RWPE2 (cell line): ENCODE results near the gene FAM3B.

ENCODE experiments used
- ATAC-seq: fragments of 200-7000 bp; cut with Tn5 transposase; 3 replicates; pipeline ENCODE4 v1.9.1; 2021; ENCODE audit warnings: low read depth
- DNase-seq: peaks from one replicate; pipeline ENCODE4 v3.0.0-alpha.2; 2020; ENCODE audit warnings: low spot score
- H3K27ac ChIP-seq: fragments of 450-650 bp; 2 replicates; pipeline ENCODE4 v1.5.1; 2017; ENCODE audit warnings: mild to moderate bottlenecking; ENCODE audit not compliant: poor library complexity, severe bottlenecking
- H3K27me3 ChIP-seq: fragments of 250-450 bp; sonication (Bioruptor Pico); 2 replicates; pipeline ENCODE4 v1.5.1; 2021; ENCODE audit warnings: mild to moderate bottlenecking, moderate library complexity; ENCODE audit not compliant: insufficient read depth, poor library complexity, severe bottlenecking
- H3K36me3 ChIP-seq: fragments of 250-450 bp; sonication (Bioruptor Pico); 2 replicates; pipeline ENCODE4 v1.5.1; 2020; ENCODE audit warnings: low read depth, mild to moderate bottlenecking, moderate library complexity
- H3K4me1 ChIP-seq: fragments of 250-450 bp; sonication (Bioruptor Pico); 2 replicates; pipeline ENCODE4 v1.5.1; 2021; ENCODE audit warnings: mild to moderate bottlenecking, moderate library complexity; ENCODE audit not compliant: insufficient read depth, poor library complexity, severe bottlenecking
- H3K4me3 ChIP-seq: fragments of 250-450 bp; sonication (Bioruptor Pico); 2 replicates; pipeline ENCODE4 v1.5.1; 2021; ENCODE audit warnings: mild to moderate bottlenecking, moderate library complexity; ENCODE audit not compliant: severe bottlenecking
- H3K9me3 ChIP-seq: fragments of 250-450 bp; sonication (Bioruptor Pico); 2 replicates; pipeline ENCODE4 v1.5.1; 2021; ENCODE audit warnings: mild to moderate bottlenecking, moderate library complexity; ENCODE audit not compliant: severe bottlenecking
- TF ChIP-seq, protein P1 (sequence below): fragments of 450-650 bp; IDR thresholded peaks from one replicate; pipeline ENCODE4 v1.5.1; 2017; ENCODE audit warnings: mild to moderate bottlenecking, moderate library complexity; ENCODE audit not compliant: poor library complexity, severe bottlenecking

Gene FAM3B

DNA sequence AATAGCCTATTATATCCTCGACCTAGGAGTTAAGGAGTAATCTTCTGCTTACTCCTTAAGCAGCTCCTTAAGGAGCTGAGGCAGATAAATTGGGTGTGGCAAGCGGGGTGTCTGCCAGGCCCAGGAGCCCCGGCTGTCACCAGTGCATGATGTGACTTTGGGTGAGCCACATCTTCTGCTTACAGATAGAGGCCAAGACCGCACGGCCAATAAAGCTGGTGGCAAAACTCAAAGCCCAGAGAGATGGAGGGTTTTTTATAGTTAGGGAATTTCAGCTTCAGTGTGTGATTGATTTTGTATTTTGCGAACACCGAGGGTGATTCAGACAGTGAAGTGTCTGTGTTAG lies 55.1 kb downstream of the FAM3B start:
- no peak for ATAC-seq

DNA sequence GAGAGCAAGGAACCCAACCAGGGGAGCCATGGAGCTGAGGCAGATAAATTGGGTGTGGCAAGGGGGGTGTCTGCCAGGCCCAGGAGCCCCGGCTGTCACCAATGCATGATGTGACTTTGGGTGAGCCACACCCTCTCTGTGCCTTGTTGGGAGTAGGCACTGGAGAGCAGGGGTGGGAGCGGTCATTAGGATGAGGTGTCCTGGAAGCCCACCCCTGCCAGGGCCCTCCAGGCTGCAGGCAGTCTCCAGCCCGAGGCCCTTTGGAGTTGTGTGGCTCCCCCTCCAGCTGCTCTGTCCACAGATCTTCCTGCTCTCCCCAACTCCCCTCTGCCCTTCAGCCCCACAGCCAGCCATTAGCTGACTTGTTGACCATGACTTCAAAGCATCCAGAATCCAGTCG lies 56.7 kb downstream of the FAM3B start:
- no peak overlapping the region for H3K27ac ChIP-seq
- H3K9me3 ChIP-seq = no peaks in the 10 kb centered on the region
- no peaks in the 10 kb centered on the region for H3K27me3 ChIP-seq
- no peak for DNase-seq
- no peaks in the 10 kb centered on the region for H3K36me3 ChIP-seq
- H3K4me1 ChIP-seq = no peaks in the 10 kb centered on the region
- no peak overlapping the region for H3K4me3 ChIP-seq
- TF ChIP-seq, protein P1, sequence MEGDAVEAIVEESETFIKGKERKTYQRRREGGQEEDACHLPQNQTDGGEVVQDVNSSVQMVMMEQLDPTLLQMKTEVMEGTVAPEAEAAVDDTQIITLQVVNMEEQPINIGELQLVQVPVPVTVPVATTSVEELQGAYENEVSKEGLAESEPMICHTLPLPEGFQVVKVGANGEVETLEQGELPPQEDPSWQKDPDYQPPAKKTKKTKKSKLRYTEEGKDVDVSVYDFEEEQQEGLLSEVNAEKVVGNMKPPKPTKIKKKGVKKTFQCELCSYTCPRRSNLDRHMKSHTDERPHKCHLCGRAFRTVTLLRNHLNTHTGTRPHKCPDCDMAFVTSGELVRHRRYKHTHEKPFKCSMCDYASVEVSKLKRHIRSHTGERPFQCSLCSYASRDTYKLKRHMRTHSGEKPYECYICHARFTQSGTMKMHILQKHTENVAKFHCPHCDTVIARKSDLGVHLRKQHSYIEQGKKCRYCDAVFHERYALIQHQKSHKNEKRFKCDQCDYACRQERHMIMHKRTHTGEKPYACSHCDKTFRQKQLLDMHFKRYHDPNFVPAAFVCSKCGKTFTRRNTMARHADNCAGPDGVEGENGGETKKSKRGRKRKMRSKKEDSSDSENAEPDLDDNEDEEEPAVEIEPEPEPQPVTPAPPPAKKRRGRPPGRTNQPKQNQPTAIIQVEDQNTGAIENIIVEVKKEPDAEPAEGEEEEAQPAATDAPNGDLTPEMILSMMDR = no peak
- no peak for ATAC-seq

More for the DNA sequence above, 55.1 kb downstream of the FAM3B start:
- DNase-seq = no peak
- H3K36me3 ChIP-seq = no peaks in the 10 kb centered on the region
- H3K4me1 ChIP-seq = peaks cover 6% of the 10 kb centered on the region
- no peak overlapping the region for H3K27ac ChIP-seq
- no peak overlapping the region for H3K4me3 ChIP-seq
- TF ChIP-seq, protein P1 = no peak
- no peaks in the 10 kb centered on the region for H3K27me3 ChIP-seq
- no peaks in the 10 kb centered on the region for H3K9me3 ChIP-seq

DNA sequence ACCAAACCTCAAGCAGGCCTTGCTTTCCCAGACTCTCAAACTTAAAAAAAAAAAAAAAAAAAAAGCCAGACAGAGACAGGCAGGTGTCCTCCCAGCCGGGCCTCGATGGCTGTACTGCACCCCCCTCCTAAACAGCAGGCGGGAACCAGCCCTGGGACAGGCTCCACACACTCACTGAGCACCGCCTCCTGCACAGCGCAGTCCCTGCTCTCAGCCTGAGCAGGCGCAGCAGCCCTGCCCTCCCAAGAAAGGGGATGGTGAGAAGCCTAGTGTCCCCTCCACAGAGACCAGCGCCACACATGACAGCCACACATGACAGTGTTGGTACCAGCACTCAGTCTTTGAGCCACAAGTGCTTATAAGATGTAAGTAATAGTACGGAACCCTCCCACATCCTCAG lies 57.2 kb downstream of the FAM3B start:
- DNase-seq (no peak), ATAC-seq (no peak)
- no peaks in the 10 kb centered on the region for H3K9me3 ChIP-seq
- TF ChIP-seq, protein P1 = no peak
- H3K36me3 ChIP-seq = no peaks in the 10 kb centered on the region
- H3K27ac ChIP-seq = no peak overlapping the region
- H3K4me1 ChIP-seq = no peaks in the 10 kb centered on the region
- no peaks in the 10 kb centered on the region for H3K27me3 ChIP-seq
- no peak overlapping the region for H3K4me3 ChIP-seq

DNA sequence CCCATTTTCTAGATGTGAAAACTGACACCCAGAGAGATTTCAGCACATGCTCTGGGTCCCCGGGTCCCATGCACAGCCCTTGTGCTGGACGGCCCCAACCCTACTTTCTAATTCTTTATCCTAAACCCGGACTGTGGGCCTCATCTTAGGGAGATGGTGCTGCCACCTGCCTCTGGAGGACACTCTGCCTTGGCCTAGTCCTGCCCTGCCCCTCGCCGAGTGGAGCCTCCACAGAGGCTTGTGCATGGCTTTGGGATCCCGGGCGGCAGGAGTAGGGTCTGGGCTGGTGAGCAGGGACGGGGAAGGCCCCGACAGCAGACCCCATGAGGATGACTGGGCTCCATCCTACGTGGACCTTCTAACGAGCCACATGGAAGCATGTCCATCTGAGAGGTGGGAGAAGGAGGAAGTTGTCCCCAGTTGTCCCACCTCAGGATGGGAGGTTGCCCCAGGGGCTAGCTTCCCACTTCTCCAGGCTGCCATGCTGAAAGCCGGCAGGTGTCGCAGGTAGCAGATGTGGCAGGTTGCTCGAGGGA lies 57.6 kb downstream of the FAM3B start:
- H3K4me1 ChIP-seq = no peaks in the 10 kb centered on the region
- no peak for DNase-seq
- H3K27me3 ChIP-seq = no peaks in the 10 kb centered on the region
- no peak overlapping the region for H3K27ac ChIP-seq
- H3K9me3 ChIP-seq = no peaks in the 10 kb centered on the region
- TF ChIP-seq, protein P1 = no peak
- no peak for ATAC-seq
- no peaks in the 10 kb centered on the region for H3K36me3 ChIP-seq
- no peak overlapping the region for H3K4me3 ChIP-seq

DNA sequence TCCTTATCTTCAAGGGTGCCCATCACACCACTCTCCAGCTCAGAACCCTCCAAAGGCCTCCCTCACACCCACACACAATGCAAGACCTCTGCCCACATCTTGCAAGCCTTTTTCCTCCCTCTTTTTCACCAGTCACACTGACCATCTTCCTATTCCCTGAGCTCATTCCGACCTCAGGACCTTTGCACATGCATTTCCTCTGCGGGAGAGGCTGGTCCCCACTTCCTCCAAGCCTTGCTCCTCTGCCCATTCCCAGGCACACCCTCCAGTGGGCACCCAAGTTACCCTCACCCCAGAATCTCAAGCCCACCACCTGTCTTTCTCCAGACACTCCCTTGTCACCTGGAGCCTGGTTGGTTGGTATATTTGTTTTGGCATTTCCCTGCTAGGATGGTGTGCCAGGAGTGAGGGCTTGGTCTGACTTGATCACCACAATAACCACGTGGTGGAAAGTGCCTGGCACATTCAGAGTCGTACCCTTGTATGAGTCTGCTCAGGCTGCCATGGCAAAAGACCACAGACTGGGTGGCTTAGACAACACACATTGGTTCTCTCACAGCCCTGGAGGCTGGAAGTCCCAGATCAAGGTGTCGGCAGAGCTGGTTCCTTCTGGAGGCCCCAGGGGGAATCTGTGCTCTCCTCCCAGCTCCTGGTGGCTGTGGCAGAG lies 58.4 kb downstream of the FAM3B start:
- H3K4me3 ChIP-seq = no peak overlapping the region
- no peak for DNase-seq

More for the DNA sequence above, 58.4 kb downstream of the FAM3B start:
- no peaks in the 10 kb centered on the region for H3K27me3 ChIP-seq
- no peaks in the 10 kb centered on the region for H3K9me3 ChIP-seq
- H3K27ac ChIP-seq = no peak overlapping the region
- no peaks in the 10 kb centered on the region for H3K36me3 ChIP-seq
- ATAC-seq = no peak
- TF ChIP-seq, protein P1 = no peak
- no peaks in the 10 kb centered on the region for H3K4me1 ChIP-seq
